Choroid plexus epithelial cell (primary cell): ENCODE data around the gene ARHGAP35.
A peak's percentile ranks its signal among the peaks of the same experiment; 100 is the strongest.

ENCODE experiments used
- DNase-seq: peaks from one replicate; pipeline ENCODE4 v3.0.0-alpha.2; 2010; ENCODE audit warnings: low read depth
- H3K4me3 ChIP-seq: 2 replicates; pipeline ENCODE4 v1.5.1; 2011; ENCODE audit warnings: low read depth, mild to moderate bottlenecking, control low read depth, low read length, moderate library complexity
- CTCF ChIP-seq: conservative IDR thresholded peaks from 2 replicates; pipeline ENCODE4 v1.5.1; 2011; ENCODE audit warnings: low read depth, mild to moderate bottlenecking, control low read depth, inconsistent platforms, low read length, moderate library complexity

ARHGAP35 gene

GRCh38 chr19:46856062-46857022 lies 4.5 kb upstream of the ARHGAP35 start:
- H3K4me3 ChIP-seq = peak overlapping the region; percentile 46
- DNase-seq = peak; percentile 98
- peak; percentile 86 for TF ChIP-seq CTCF

GRCh38 chr19:46859637-46860124 lies 1.1 kb upstream of the ARHGAP35 start:
- peak overlapping the region; percentile 46 for H3K4me3 ChIP-seq

GRCh38 chr19:46860125-46860845 lies 512 bp upstream of the ARHGAP35 start:
- H3K4me3 ChIP-seq = peak overlapping the region; percentile 88
- no peak for TF ChIP-seq CTCF
- DNase-seq = peak; percentile 99

More at GRCh38 chr19:46859637-46860124, 1.1 kb upstream of the ARHGAP35 start:
- peak; percentile 87 for DNase-seq
- no peak for TF ChIP-seq CTCF

GRCh38 chr19:46861691-46862502 lies 1.1 kb downstream of the ARHGAP35 start:
- peak overlapping the region; percentile 88 for H3K4me3 ChIP-seq
- TF ChIP-seq CTCF = no peak
- DNase-seq = no peak

GRCh38 chr19:46862503-46862834 lies 1.7 kb downstream of the ARHGAP35 start:
- peak overlapping the region; percentile 88 for H3K4me3 ChIP-seq
- no peak for DNase-seq
- TF ChIP-seq CTCF = no peak

- TF ChIP-seq CTCF = no peak
- no peak for DNase-seq
- peak overlapping the region; percentile 88 for H3K4me3 ChIP-seq
Measured at GRCh38 chr19:46862974-46863632, 2.3 kb downstream of the ARHGAP35 start.
